ENCODE data around the gene IL20.
"Not testable (repeated sequence)": the region's sequence is repeated elsewhere in the genome, so short reads cannot be mapped to it uniquely, and the experiment has no call there.

IL20 gene

DNA sequence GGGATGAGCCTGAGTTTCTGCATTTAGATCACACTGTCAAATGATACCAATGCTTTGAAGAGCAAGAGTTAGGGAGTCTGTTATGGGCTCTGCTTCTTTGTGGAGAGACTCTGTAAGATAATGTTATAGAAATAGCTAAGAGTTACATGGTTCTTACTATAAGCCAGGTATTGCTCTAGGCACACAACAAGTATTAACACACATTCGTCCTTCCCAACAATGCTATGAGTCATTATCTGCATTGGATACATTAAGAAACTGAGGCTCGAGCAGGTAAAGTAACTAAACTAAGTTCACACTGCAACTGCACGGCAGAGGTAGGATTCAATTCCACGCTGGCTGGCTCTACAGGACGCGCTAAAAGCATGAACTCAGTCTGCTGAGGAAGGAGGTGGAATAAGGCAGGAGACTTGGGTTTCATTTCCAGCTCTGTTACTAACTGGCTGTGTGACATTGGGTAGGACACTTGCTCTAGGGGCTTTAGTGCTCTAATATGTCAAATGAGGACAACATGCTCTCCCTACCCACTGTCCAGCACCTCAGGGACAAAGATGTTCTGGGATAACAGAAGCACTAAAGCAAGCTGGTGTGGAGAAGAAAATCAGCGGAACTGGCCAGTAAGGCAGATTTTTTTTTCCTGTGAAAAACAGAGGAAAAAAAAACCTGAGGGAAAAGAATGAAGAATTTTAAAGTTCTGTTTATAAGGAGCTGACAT is 23.7 kb upstream of the IL20 start:
- H3K9me3 ChIP-seq (ENCODE audit: control insufficient read depth in 1 of 2, low read length in 2 of 2) = no peaks in the 10 kb centered on the region
- H3K4me1 ChIP-seq (ENCODE audit: control insufficient read depth in 1 of 2, insufficient read depth in 2 of 2, low read length in 2 of 2) = no peaks in the 10 kb centered on the region
- H3K4me3 ChIP-seq (ENCODE audit: low read depth in 1 of 2, low read length in 2 of 2) = no peak overlapping the region
- no peak overlapping the region for H3K27ac ChIP-seq (ENCODE audit: low read depth, low read length)
- no peaks in the 10 kb centered on the region for H3K36me3 ChIP-seq (ENCODE audit: control insufficient read depth in 1 of 2, insufficient read depth in 2 of 2, low read length in 2 of 2)
- H3K9ac ChIP-seq (ENCODE audit: low read depth in 1 of 2, low read length in 2 of 2) = no peak overlapping the region
- peaks cover 0 to 2% of the 10 kb centered on the region in 2 donors for H3K27me3 ChIP-seq (ENCODE audit: control insufficient read depth in 1 of 2, insufficient read depth in 2 of 2, low read length in 2 of 2)

DNA sequence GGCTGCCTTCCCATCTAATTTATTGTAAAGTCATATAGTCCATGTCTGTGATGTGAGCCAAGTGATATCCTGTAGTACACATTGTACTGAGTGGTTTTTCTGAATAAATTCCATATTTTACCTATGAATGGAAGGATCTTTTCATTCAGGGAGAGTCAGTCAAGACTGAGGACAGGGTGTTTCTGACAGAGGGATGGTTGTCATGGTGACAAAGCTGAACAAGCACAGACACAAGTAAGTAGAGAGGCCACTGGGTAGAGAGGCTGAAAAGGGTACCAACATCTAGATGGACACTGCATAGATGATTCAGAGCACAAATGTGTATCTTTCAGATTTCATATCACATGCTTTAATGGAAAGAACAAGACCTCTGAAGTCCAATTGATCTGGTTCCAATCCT is 22.6 kb upstream of the IL20 start:
- Histone ChIP-seq H3K27ac (ENCODE audit: low read depth, low read length) (no peak overlapping the region), H3K4me3 (ENCODE audit: low read depth in 1 of 2, low read length in 2 of 2) (no peak overlapping the region), H3K4me1 (ENCODE audit: control insufficient read depth in 1 of 2, insufficient read depth in 2 of 2, low read length in 2 of 2) (no peaks in the 10 kb centered on the region), H3K9ac (ENCODE audit: low read depth in 1 of 2, low read length in 2 of 2) (no peak overlapping the region), H3K27me3 (ENCODE audit: control insufficient read depth in 1 of 2, insufficient read depth in 2 of 2, low read length in 2 of 2) (no peaks in the 10 kb centered on the region), H3K9me3 (ENCODE audit: control insufficient read depth in 1 of 2, low read length in 2 of 2) (no peaks in the 10 kb centered on the region), H3K36me3 (ENCODE audit: control insufficient read depth in 1 of 2, insufficient read depth in 2 of 2, low read length in 2 of 2) (no peaks in the 10 kb centered on the region)

DNA sequence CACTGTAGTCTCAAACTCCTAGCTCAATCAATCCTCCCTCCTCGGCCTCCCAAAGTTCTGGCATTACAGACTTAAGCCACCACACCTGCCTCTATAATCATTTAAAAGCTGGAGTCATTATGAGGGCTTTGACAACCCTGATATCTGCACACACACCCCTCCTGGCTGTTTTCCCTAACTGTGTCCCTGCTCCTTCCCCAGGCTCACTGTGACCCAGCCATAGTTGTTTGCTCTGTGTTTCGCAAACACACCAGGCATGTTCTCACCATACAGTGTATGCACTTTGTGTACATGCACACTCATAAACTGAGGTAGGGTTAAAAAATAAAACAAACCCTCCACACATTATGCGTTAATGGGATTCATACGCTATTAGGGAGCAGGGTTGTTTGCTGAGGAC is 21.8 kb upstream of the IL20 start:
- no peaks in the 10 kb centered on the region for H3K4me1 ChIP-seq (ENCODE audit: control insufficient read depth in 1 of 2, insufficient read depth in 2 of 2, low read length in 2 of 2)
- no peak overlapping the region for H3K4me3 ChIP-seq (ENCODE audit: low read depth in 1 of 2, low read length in 2 of 2)
- no peaks in the 10 kb centered on the region for H3K9me3 ChIP-seq (ENCODE audit: control insufficient read depth in 1 of 2, low read length in 2 of 2)
- no peak overlapping the region for H3K27ac ChIP-seq (ENCODE audit: low read depth, low read length)
- H3K36me3 ChIP-seq (ENCODE audit: control insufficient read depth in 1 of 2, insufficient read depth in 2 of 2, low read length in 2 of 2) = no peaks in the 10 kb centered on the region
- H3K9ac ChIP-seq (ENCODE audit: low read depth in 1 of 2, low read length in 2 of 2) = no peak overlapping the region
- H3K27me3 ChIP-seq (ENCODE audit: control insufficient read depth in 1 of 2, insufficient read depth in 2 of 2, low read length in 2 of 2) = no peaks in the 10 kb centered on the region

DNA sequence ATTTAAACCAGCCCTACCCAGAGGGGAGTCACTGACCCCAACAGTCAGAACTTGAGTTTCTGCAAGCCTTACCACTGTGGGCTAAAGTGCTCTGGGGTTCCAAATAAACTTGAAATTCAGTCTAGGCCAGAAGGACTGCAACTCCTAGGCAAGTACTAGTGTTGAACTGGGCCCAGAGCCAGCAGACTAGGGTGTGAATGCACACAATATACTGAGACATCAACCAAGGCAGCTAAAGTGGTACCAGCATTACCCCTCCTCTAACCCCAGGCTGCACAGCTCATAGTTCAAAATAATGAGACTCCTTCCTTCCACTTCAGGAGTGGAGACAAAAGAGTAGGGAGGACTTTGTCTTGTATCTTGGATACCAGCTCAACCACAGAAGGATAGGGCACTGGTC is 18.9 kb upstream of the IL20 start:
- H3K36me3 ChIP-seq (ENCODE audit: control insufficient read depth in 1 of 2, insufficient read depth in 2 of 2, low read length in 2 of 2) = no peaks in the 10 kb centered on the region
- H3K4me1 ChIP-seq (ENCODE audit: control insufficient read depth in 1 of 2, insufficient read depth in 2 of 2, low read length in 2 of 2) = no peaks in the 10 kb centered on the region
- no peak overlapping the region for H3K27ac ChIP-seq (ENCODE audit: low read depth, low read length)
- no peak overlapping the region for H3K9ac ChIP-seq (ENCODE audit: low read depth in 1 of 2, low read length in 2 of 2)
- H3K27me3 ChIP-seq (ENCODE audit: control insufficient read depth in 1 of 2, insufficient read depth in 2 of 2, low read length in 2 of 2) = no peaks in the 10 kb centered on the region
- H3K4me3 ChIP-seq (ENCODE audit: low read depth in 1 of 2, low read length in 2 of 2) = no peak overlapping the region
- H3K9me3 ChIP-seq (ENCODE audit: control insufficient read depth in 1 of 2, low read length in 2 of 2) = no peaks in the 10 kb centered on the region

DNA sequence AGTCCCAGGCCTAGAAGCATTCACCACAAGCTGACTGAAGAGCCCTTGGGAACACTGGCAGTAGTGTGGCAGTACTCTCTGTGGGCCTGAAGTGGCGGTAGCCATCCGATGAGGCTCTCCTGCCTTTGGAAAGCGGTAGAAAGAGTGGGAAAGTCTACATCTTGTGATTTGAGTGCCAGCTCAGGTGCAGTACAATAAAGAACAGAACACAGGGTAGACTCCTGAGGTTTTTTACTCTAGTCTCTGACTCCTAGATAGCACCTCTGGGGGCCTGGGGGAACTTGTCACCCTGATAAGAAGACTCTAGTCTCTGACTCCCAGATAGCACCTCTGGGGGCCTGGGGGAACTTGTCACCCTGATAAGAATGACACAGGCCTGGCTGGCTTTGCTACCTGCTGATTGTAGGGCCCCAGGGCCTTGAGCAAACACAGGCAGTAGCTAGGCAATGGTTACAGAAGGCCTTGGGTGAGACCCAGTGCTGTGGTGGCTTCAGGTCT is 18.0 kb upstream of the IL20 start:
- no peak overlapping the region for H3K27ac ChIP-seq (ENCODE audit: low read depth, low read length)
- H3K4me3 ChIP-seq (ENCODE audit: low read depth in 1 of 2, low read length in 2 of 2) = no peak overlapping the region
- H3K4me1 ChIP-seq (ENCODE audit: control insufficient read depth in 1 of 2, insufficient read depth in 2 of 2, low read length in 2 of 2) = no peaks in the 10 kb centered on the region
- no peaks in the 10 kb centered on the region for H3K27me3 ChIP-seq (ENCODE audit: control insufficient read depth in 1 of 2, insufficient read depth in 2 of 2, low read length in 2 of 2)
- no peaks in the 10 kb centered on the region for H3K9me3 ChIP-seq (ENCODE audit: control insufficient read depth in 1 of 2, low read length in 2 of 2)
- no peaks in the 10 kb centered on the region for H3K36me3 ChIP-seq (ENCODE audit: control insufficient read depth in 1 of 2, insufficient read depth in 2 of 2, low read length in 2 of 2)
- no peak overlapping the region for H3K9ac ChIP-seq (ENCODE audit: low read depth in 1 of 2, low read length in 2 of 2)

DNA sequence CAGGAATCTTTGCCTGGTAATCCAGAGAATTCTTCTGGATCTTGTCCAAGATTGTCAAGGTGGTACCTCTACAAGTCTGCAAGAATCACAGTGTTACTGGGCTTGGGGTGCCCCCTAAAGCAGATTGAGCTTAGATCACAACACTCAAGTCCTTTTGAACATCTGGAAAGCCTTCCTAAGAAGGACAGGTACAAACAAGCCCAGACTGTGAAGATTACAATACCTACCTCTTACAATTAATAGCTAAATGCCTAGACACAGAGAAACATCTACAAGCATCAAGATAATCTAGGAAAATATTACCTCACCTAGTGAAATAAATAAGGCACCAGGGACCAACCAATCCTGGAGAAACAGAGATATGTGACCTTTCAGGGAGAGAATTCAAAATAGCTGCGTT is 17.5 kb upstream of the IL20 start:
- Histone ChIP-seq H3K27ac (ENCODE audit: low read depth, low read length) (no peak overlapping the region), H3K9ac (ENCODE audit: low read depth in 1 of 2, low read length in 2 of 2) (no peak overlapping the region), H3K27me3 (ENCODE audit: control insufficient read depth in 1 of 2, insufficient read depth in 2 of 2, low read length in 2 of 2) (no peaks in the 10 kb centered on the region), H3K4me1 (ENCODE audit: control insufficient read depth in 1 of 2, insufficient read depth in 2 of 2, low read length in 2 of 2) (no peaks in the 10 kb centered on the region), H3K36me3 (ENCODE audit: control insufficient read depth in 1 of 2, insufficient read depth in 2 of 2, low read length in 2 of 2) (no peaks in the 10 kb centered on the region), H3K4me3 (ENCODE audit: low read depth in 1 of 2, low read length in 2 of 2) (no peak overlapping the region), H3K9me3 (ENCODE audit: control insufficient read depth in 1 of 2, low read length in 2 of 2) (no peaks in the 10 kb centered on the region)

DNA sequence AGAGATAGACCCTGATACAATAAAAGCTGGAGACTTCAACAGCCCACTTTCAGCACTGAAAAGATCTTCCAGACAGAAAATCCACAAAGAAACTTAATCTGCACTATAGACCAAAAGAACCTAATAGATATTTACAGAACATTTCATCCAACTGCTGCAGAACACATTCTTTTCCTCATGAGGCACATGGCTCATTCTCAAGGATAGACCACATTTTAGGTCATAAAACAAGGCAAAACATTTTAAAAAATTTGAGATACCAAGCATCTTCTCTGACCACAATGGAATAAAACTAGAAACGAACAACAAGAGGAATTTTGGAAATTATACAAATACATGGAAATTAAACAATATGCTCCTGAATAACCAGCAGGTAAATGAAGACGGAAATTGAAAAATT is 15.0 kb upstream of the IL20 start:
- Histone ChIP-seq H3K27ac (ENCODE audit: low read depth, low read length) (no peak overlapping the region), H3K4me3 (ENCODE audit: low read depth in 1 of 2, low read length in 2 of 2) (no peak overlapping the region), H3K36me3 (ENCODE audit: control insufficient read depth in 1 of 2, insufficient read depth in 2 of 2, low read length in 2 of 2) (no peaks in the 10 kb centered on the region), H3K4me1 (ENCODE audit: control insufficient read depth in 1 of 2, insufficient read depth in 2 of 2, low read length in 2 of 2) (no peaks in the 10 kb centered on the region), H3K27me3 (ENCODE audit: control insufficient read depth in 1 of 2, insufficient read depth in 2 of 2, low read length in 2 of 2) (no peaks in the 10 kb centered on the region), H3K9ac (ENCODE audit: low read depth in 1 of 2, low read length in 2 of 2) (no peak overlapping the region), H3K9me3 (ENCODE audit: control insufficient read depth in 1 of 2, low read length in 2 of 2) (no peaks in the 10 kb centered on the region)

DNA sequence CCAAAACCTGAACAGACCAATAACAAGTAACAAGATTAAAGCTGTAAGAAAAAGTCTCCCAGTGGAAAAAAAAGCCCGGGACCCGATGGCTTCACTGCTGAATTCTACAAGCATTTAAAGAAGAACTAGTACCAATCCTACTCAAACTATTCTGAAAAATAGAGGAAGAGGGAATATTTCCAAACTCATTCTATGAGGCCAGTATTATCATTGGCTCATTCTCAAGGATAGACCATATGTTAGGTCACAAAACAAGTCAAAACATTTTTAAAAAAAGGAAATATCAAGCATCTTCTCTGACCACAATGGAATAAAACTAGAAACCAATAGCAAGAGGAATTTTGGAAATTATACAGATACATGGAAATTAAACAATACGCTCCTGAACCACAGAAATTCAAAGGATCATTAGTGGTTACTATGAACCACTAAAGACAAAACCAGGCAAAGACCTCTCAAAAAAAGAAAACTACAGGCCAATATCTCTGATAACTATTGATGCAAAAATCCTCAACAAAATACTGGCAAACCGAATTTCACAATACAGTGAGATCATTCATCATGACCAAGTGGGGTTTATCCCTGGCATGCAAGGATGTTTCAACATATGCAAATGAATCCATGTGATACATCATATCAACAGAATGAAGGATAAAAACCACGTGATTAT is 13.9 kb upstream of the IL20 start:
- H3K27ac ChIP-seq (ENCODE audit: low read depth, low read length) = no peak overlapping the region
- no peaks in the 10 kb centered on the region for H3K4me1 ChIP-seq (ENCODE audit: control insufficient read depth in 1 of 2, insufficient read depth in 2 of 2, low read length in 2 of 2)
- no peaks in the 10 kb centered on the region for H3K36me3 ChIP-seq (ENCODE audit: control insufficient read depth in 1 of 2, insufficient read depth in 2 of 2, low read length in 2 of 2)
- no peak overlapping the region for H3K9ac ChIP-seq (ENCODE audit: low read depth in 1 of 2, low read length in 2 of 2)
- no peaks in the 10 kb centered on the region for H3K27me3 ChIP-seq (ENCODE audit: control insufficient read depth in 1 of 2, insufficient read depth in 2 of 2, low read length in 2 of 2)
- H3K4me3 ChIP-seq (ENCODE audit: low read depth in 1 of 2, low read length in 2 of 2) = no peak overlapping the region
- no peaks in the 10 kb centered on the region for H3K9me3 ChIP-seq (ENCODE audit: control insufficient read depth in 1 of 2, low read length in 2 of 2)

DNA sequence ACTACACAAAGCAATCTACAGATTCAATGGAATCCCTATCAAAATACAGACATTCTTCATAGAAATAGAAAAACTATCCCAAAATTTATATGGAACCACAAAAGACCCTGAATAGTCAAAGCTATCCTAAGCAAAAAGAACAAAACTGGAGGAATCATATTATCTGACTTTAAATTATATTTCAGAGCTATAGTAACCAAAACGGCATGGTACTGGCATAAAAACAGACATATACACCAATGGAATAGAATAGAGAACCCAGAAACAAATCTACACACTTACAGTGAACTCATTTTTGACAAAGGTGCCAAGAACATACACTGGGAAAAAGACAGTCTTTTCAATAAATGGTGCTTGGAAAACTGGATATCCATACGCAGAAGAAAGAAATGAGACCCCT is 12.8 kb upstream of the IL20 start:
- not testable (repeated sequence) for H3K36me3 ChIP-seq (ENCODE audit: control insufficient read depth in 1 of 2, insufficient read depth in 2 of 2, low read length in 2 of 2); H3K9me3 ChIP-seq (ENCODE audit: control insufficient read depth in 1 of 2, low read length in 2 of 2); H3K27me3 ChIP-seq (ENCODE audit: control insufficient read depth in 1 of 2, insufficient read depth in 2 of 2, low read length in 2 of 2); H3K9ac ChIP-seq (ENCODE audit: low read depth in 1 of 2, low read length in 2 of 2); H3K4me1 ChIP-seq (ENCODE audit: control insufficient read depth in 1 of 2, insufficient read depth in 2 of 2, low read length in 2 of 2); H3K27ac ChIP-seq (ENCODE audit: low read depth, low read length); H3K4me3 ChIP-seq (ENCODE audit: low read depth in 1 of 2, low read length in 2 of 2)

DNA sequence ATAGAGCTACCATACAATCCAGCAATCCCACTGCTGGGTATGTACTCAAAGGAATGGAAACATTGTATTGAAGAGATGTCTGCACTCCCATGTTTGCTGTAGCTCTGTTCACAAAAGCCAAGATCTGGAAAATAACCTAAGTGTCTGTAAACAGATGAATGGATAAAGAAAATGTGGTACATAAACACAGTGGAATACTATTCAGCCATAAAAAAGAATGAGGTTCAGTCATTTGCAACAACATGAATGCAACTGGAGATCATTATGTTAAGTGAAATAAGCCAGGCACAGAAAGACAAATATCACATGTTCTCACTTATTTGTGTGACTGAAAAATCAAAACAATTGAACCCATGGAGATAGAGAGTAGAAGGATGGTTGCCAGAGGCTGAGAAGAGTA is 11.7 kb upstream of the IL20 start:
- H3K9ac ChIP-seq (ENCODE audit: low read depth in 1 of 2, low read length in 2 of 2); H3K4me3 ChIP-seq (ENCODE audit: low read depth in 1 of 2, low read length in 2 of 2); H3K4me1 ChIP-seq (ENCODE audit: control insufficient read depth in 1 of 2, insufficient read depth in 2 of 2, low read length in 2 of 2); H3K36me3 ChIP-seq (ENCODE audit: control insufficient read depth in 1 of 2, insufficient read depth in 2 of 2, low read length in 2 of 2); H3K27ac ChIP-seq (ENCODE audit: low read depth, low read length); H3K9me3 ChIP-seq (ENCODE audit: control insufficient read depth in 1 of 2, low read length in 2 of 2); H3K27me3 ChIP-seq (ENCODE audit: control insufficient read depth in 1 of 2, insufficient read depth in 2 of 2, low read length in 2 of 2): not testable (repeated sequence)

Data from duodenal mucosa (tissue), 2 donors.